Vagina (tissue), 2 donors: ENCODE measurements around the gene TYW5.

Source experiments
- CTCF ChIP-seq, 3 experiments: fragments of 450-650 bp in 2 of 3; fragments of 200-600 bp in 1 of 3; sonication (generic) in 1 of 3; IDR thresholded peaks; one replicate each; pipeline ENCODE4 v1.5.1; 2017 to 2019; ENCODE audit warnings: antibody characterized with exemption in 3 of 3, mild to moderate bottlenecking in 2 of 3, moderate library complexity in 2 of 3
- POLR2A ChIP-seq, 2 donors: fragments of 450-650 bp; IDR thresholded peaks; one replicate each; pipeline ENCODE4 v1.6.1; 2017; ENCODE audit warnings: antibody characterized with exemption in 2 of 2, mild to moderate bottlenecking in 2 of 2, moderate library complexity in 2 of 2

GRCh38 chr2:199928626-199929025 is 26.7 kb downstream of the TYW5 start:
- TF ChIP-seq CTCF (IDR thresholded peaks at IDR 0.05), result no peak
- TF ChIP-seq POLR2A (IDR thresholded peaks at IDR 0.05), result no peak
